K562 (cell line): ENCODE data around the gene RGL2. TPM values are rescaled to one million over a fixed set of nuclear protein-coding genes. Genes with fewer than 3 reads are reported as not detected.

Source experiments
- BHLHE40 ChIP-seq: IDR thresholded peaks from 2 replicates; pipeline ENCODE4 v1.6.1; 2011; ENCODE audit warnings: low read length, improper control_type of control experiment
- BRD4 ChIP-seq: fragments of 200-600 bp; sonication (generic); IDR thresholded peaks from 2 replicates; pipeline ENCODE4 v1.6.1; 2017; ENCODE audit warnings: inconsistent platforms
- BRD9 ChIP-seq: fragments of 450-650 bp; IDR thresholded peaks from 2 replicates; pipeline ENCODE4 v1.6.1; 2018; ENCODE audit warnings: low read depth; ENCODE audit not compliant: partially characterized antibody
- CBX1 ChIP-seq: sonication (generic); IDR thresholded peaks from 2 replicates; pipeline ENCODE4 v1.6.1; 2016; ENCODE audit warnings: antibody characterized with exemption, low read depth, mild to moderate bottlenecking
- CHD2 ChIP-seq: IDR thresholded peaks from 2 replicates; pipeline ENCODE4 v1.6.1; 2011; ENCODE audit warnings: low read depth, low read length
- CLOCK ChIP-seq: fragments of 250-450 bp; sonication (Bioruptor Pico); IDR thresholded peaks from 2 replicates; pipeline ENCODE4 v1.4.0; 2020; ENCODE audit warnings: mild to moderate bottlenecking, moderate library complexity, borderline replicate concordance
- E2F5 ChIP-seq: sonication (generic); formaldehyde crosslinking; IDR thresholded peaks from 2 replicates; pipeline ENCODE4 v1.8.0; 2022; ENCODE audit warnings: mild to moderate bottlenecking, missing genetic modification reagents
- ERF ChIP-seq: fragments of 450-650 bp; formaldehyde crosslinking; IDR thresholded peaks from 2 replicates; pipeline ENCODE4 v1.4.0; 2020; ENCODE audit warnings: mild to moderate bottlenecking, mixed read lengths
- GTF2F1 ChIP-seq: IDR thresholded peaks from 2 replicates; pipeline ENCODE4 v1.6.1; 2011; ENCODE audit warnings: low read depth, low read length, improper control_type of control experiment
- KDM1A ChIP-seq, 2 experiments: fragments of 450-650 bp; IDR thresholded peaks; 2 replicates each; pipeline ENCODE4 v1.6.1; 2016; ENCODE audit warnings: mild to moderate bottlenecking in 2 of 2
- MAFG ChIP-seq: fragments of 450-650 bp; conservative IDR thresholded peaks from 2 replicates; pipeline ENCODE4 v1.6.1; 2016; ENCODE audit warnings: missing genetic modification characterization, missing compliant biosample characterization
- NCOA4 ChIP-seq: fragments of 450-650 bp; IDR thresholded peaks from 2 replicates; pipeline ENCODE4 v1.6.1; 2018; ENCODE audit warnings: mild to moderate bottlenecking; ENCODE audit not compliant: partially characterized antibody
- NCOR1 ChIP-seq: fragments of 450-650 bp; IDR thresholded peaks from 2 replicates; pipeline ENCODE4 v1.6.1; 2016; ENCODE audit warnings: mild to moderate bottlenecking, moderate library complexity
- NR1H2 ChIP-seq: sonication (generic); formaldehyde crosslinking; IDR thresholded peaks from 2 replicates; pipeline ENCODE4 v1.4.0; 2020; ENCODE audit warnings: mild to moderate bottlenecking, missing genetic modification reagents
- OTX1 ChIP-seq: fragments of 450-650 bp; formaldehyde crosslinking; IDR thresholded peaks from 2 replicates; pipeline ENCODE4 v1.4.0; 2022; ENCODE audit warnings: mild to moderate bottlenecking
- POLR2G ChIP-seq: fragments of 200-400 bp; formaldehyde crosslinking; IDR thresholded peaks from 2 replicates; pipeline ENCODE4 v1.6.1; 2017; ENCODE audit warnings: low read depth, mild to moderate bottlenecking, antibody characterized with exemption, low read length, moderate library complexity
- PPARD ChIP-seq: fragments of 250-450 bp; sonication (Bioruptor Pico); IDR thresholded peaks from 2 replicates; pipeline ENCODE4 v1.8.0; 2022; ENCODE audit warnings: inconsistent platforms, mild to moderate bottlenecking, moderate library complexity
- PTBP1 ChIP-seq: fragments of 200-400 bp; formaldehyde crosslinking; IDR thresholded peaks from 2 replicates; pipeline ENCODE4 v1.6.1; 2017; ENCODE audit warnings: low read depth, low read length
- RCOR1 ChIP-seq, 2 experiments: IDR thresholded peaks; 2 replicates each; pipeline ENCODE4 v1.6.1; 2012; ENCODE audit warnings: low read depth in 2 of 2, low read length in 2 of 2, borderline replicate concordance in 1 of 2, improper control_type of control experiment in 1 of 2
- TBL1XR1 ChIP-seq, 2 experiments: IDR thresholded peaks; 2 replicates each; pipeline ENCODE4 v1.6.1; 2012; ENCODE audit warnings: improper control_type of control experiment in 2 of 2, low read length in 2 of 2, mild to moderate bottlenecking in 1 of 2
- ZC3H4 ChIP-seq: sonication (generic); formaldehyde crosslinking; IDR thresholded peaks from 2 replicates; pipeline ENCODE4 v1.9.0; 2021; ENCODE audit warnings: missing genetic modification reagents, borderline replicate concordance
- ZNF197 ChIP-seq: fragments of 200-800 bp; sonication (Bioruptor generic); IDR thresholded peaks from 2 replicates; pipeline ENCODE4 v1.6.1; 2016; ENCODE audit warnings: low read depth, missing genetic modification characterization, missing compliant biosample characterization
- ZNF384 ChIP-seq: IDR thresholded peaks from 2 replicates; pipeline ENCODE4 v1.6.1; 2012; ENCODE audit warnings: low read depth, low read length, improper control_type of control experiment
- ZNF764 ChIP-seq: fragments of 250-450 bp; sonication (Bioruptor Pico); IDR thresholded peaks from 2 replicates; pipeline ENCODE4 v1.4.0; 2020; ENCODE audit warnings: low read depth, mild to moderate bottlenecking, moderate library complexity
- polyA plus RNA-seq, 8 experiments: library from polyadenylated mRNA; depleted of rRNA in 4 of 8; stranded (reverse) in 5 of 8; unstranded in 3 of 8; fragments of >200 nt; fragmentation: Nextera tagmentation in 2 of 8; fragmentation: Illumina TruSeq in 1 of 8; extraction: Ambion mirVana in 2 of 8; extraction: Trizol in 1 of 8; gene quantifications; 2 replicates each; pipeline versions ENCODE4 v1.2.1 to v1.2.3, GENCODE V29; 2011 to 2014; ENCODE audit warnings: inconsistent platforms in 1 of 8, missing spikeins in 1 of 8
- total RNA-seq, 7 experiments: library from RNA; depleted of rRNA in 6 of 7; stranded (reverse); fragments of >200 nt in 6 of 7; fragmentation: Illumina TruSeq in 2 of 7; extraction: Trizol in 2 of 7; gene quantifications; 2 replicates each; pipeline versions ENCODE4 v1.2.1 to v1.2.3, GENCODE V29; 2011 to 2021; ENCODE audit warnings: low replicate concordance in 1 of 7
- TF ChIP-seq, protein P1 (sequence below): fragments of 450-650 bp; IDR thresholded peaks from 2 replicates; pipeline ENCODE4 v1.6.1; 2018; ENCODE audit not compliant: partially characterized antibody

The RGL2 gene
- total and polyA plus RNA-seq, 9 of the 15 experiments (the other 6 are each of a cell fraction or from before 2014, with no cell fraction given): 1.8 to 57.1 (median 19.5) TPM

DNA sequence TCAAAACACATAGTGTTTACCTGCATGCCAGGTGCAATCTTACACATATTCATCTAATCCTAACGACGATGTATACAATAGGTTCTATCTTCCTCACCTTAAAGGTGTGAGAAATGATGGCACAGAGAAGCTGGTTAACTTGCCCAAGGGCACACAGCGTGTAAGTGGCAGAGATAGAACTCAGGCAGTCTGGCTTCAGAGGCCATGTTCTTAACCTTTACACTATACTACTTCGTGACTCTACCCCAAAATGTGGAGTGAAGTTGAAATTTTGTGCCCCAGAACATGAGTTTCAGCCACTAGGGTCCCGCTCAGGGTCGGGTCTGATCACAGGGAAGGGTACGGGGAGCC lies 27.6 kb downstream of the RGL2 start (continued):
- TF ChIP-seq BHLHE40: no peak
- no peak for TF ChIP-seq NCOA4
- no peak for TF ChIP-seq BRD4
- TF ChIP-seq CBX1: peak; percentile 71; the same call in 1 of the 2 replicates
- TF ChIP-seq, protein P1, sequence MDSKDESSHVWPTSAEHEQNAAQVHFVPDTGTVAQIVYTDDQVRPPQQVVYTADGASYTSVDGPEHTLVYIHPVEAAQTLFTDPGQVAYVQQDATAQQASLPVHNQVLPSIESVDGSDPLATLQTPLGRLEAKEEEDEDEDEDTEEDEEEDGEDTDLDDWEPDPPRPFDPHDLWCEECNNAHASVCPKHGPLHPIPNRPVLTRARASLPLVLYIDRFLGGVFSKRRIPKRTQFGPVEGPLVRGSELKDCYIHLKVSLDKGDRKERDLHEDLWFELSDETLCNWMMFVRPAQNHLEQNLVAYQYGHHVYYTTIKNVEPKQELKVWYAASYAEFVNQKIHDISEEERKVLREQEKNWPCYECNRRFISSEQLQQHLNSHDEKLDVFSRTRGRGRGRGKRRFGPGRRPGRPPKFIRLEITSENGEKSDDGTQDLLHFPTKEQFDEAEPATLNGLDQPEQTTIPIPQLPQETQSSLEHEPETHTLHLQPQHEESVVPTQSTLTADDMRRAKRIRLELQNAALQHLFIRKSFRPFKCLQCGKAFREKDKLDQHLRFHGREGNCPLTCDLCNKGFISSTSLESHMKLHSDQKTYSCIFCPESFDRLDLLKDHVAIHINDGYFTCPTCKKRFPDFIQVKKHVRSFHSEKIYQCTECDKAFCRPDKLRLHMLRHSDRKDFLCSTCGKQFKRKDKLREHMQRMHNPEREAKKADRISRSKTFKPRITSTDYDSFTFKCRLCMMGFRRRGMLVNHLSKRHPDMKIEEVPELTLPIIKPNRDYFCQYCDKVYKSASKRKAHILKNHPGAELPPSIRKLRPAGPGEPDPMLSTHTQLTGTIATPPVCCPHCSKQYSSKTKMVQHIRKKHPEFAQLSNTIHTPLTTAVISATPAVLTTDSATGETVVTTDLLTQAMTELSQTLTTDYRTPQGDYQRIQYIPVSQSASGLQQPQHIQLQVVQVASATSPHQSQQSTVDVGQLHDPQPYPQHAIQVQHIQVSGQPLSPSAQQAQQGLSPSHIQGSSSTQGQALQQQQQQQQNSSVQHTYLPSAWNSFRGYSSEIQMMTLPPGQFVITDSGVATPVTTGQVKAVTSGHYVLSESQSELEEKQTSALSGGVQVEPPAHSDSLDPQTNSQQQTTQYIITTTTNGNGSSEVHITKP: no peak
- TF ChIP-seq OTX1 (CRISPR knock-in tag): no peak
- no peak for TF ChIP-seq GTF2F1
- no peak for TF ChIP-seq ZNF384
- TF ChIP-seq E2F5: 0 out of 2 replicates have a peak, but pooled peaks have one; percentile 26
- TF ChIP-seq PPARD (CRISPR knock-in tag): no peak
- peak; percentile 22 for TF ChIP-seq BRD9
- TF ChIP-seq NCOR1: no peak
- no peak for TF ChIP-seq POLR2G
- TF ChIP-seq PTBP1: peak; percentile 83; the same call in 1 of the 2 replicates
- no peak for TF ChIP-seq CLOCK (CRISPR knock-in tag)
- no peak for TF ChIP-seq NR1H2 (CRISPR knock-in tag)
- peak; percentile 89 to 90 for TF ChIP-seq KDM1A (IDR thresholded peaks at IDR 0.05)
- no peak for TF ChIP-seq ZNF197 (CRISPR knock-in tag)
- no peak for TF ChIP-seq ZNF764 (CRISPR knock-in tag)
- no peak for TF ChIP-seq ERF (CRISPR knock-in tag)
- TF ChIP-seq TBL1XR1 (IDR thresholded peaks at IDR 0.05; ENCODE audit: low read length in 2 of 2): 0 out of 4 replicates have a peak, but pooled peaks of 1 of the 2 experiments have one; percentile 14
- TF ChIP-seq MAFG: no peak
- peak; percentile 27 to 80; a peak in 3 of 4 replicates for TF ChIP-seq RCOR1 (IDR thresholded peaks at IDR 0.05; ENCODE audit: borderline replicate concordance in 1 of 2, low read depth in 2 of 2, low read length in 2 of 2)
- TF ChIP-seq ZC3H4 (CRISPR knock-in tag): no peak
- no peak for TF ChIP-seq CHD2
